Lower leg skin (tissue), 4 donors: ENCODE data around the gene ZSWIM4. TPM values are rescaled to one million over a fixed set of nuclear protein-coding genes. Genes with fewer than 3 reads are reported as not detected.

ENCODE experiments used
- DNase-seq, 2 donors: peaks; one replicate each; pipeline ENCODE4 v3.0.0-alpha.2; 2019; ENCODE audit warnings: low spot score in 2 of 2
- H3K4me3 ChIP-seq: fragments of 200-600 bp; sonication (generic); 2 replicates; pipeline ENCODE4 v1.5.1; 2017; ENCODE audit warnings: mild to moderate bottlenecking, low read depth; ENCODE audit not compliant: poor library complexity, severe bottlenecking
- CTCF ChIP-seq, 3 donors: fragments of 450-650 bp; IDR thresholded peaks; one replicate each; pipeline ENCODE4 v1.5.1; 2016; ENCODE audit warnings: antibody characterized with exemption in 3 of 3, mild to moderate bottlenecking in 3 of 3, moderate library complexity in 2 of 3
- POLR2A ChIP-seq, 2 donors: fragments of 450-650 bp; IDR thresholded peaks; one replicate each; pipeline ENCODE4 v1.6.1; 2016 to 2017; ENCODE audit warnings: antibody characterized with exemption in 2 of 2, mild to moderate bottlenecking in 1 of 2, moderate library complexity in 1 of 2
- WGBS, 2 donors: methylation state at CpG; one replicate each; pipeline ENCODE4 v1.1.5; 2018; 5-methylcytosine and 5-hydroxymethylcytosine counted together
- intact Hi-C: fragments of 100-400 bp; cut with DNase I; formaldehyde crosslinking; loops from one replicate; pipeline ENCODE4 v1.15.0; 2023; ENCODE audit warnings: low total_unique reads
- microRNA counts, 2 donors: library from miRNA; unstranded; fragments of <30 nt; microRNA quantifications; one replicate each; lab custom pipeline; 2016
- microRNA-seq, 2 donors: library from miRNA; unstranded; fragments of <30 nt; microRNA quantifications; one replicate each; pipeline ENCODE4, GENCODE V29; 2016; ENCODE audit warnings: borderline replicate concordance in 2 of 2, borderline number of aligned reads in 1 of 2
- total RNA-seq, 4 donors: library from RNA; depleted of rRNA; stranded (reverse); fragments of >200 nt; gene quantifications; one replicate each; pipeline ENCODE4 v1.1.0, GENCODE V29; 2016

Gene ZSWIM4
- total RNA-seq, 4 donors from 2014 or later = 22.3 to 29.9 (median 23.3) TPM

- 81 to 90% methylated on average over 10 to 26 of the region's 27 CpGs for WGBS, 2 donors
- TF ChIP-seq POLR2A (IDR thresholded peaks at IDR 0.05) = no peak
- TF ChIP-seq CTCF (IDR thresholded peaks at IDR 0.05) = no peak
- H3K4me3 ChIP-seq = no peak overlapping the region
- no peak for DNase-seq
- intact Hi-C loops = no loop called here
Observed at GRCh38 chr19:13877303-13877702, 82.1 kb downstream of the ZSWIM4 start.

- H3K4me3 ChIP-seq = no peak overlapping the region
- peak; percentile 97 to 100 for DNase-seq
- 7 to 14% methylated on average over 21 to 32 of the region's 34 CpGs for WGBS, 2 donors
- TF ChIP-seq CTCF (IDR thresholded peaks at IDR 0.05) (peak in 2 of 3 donors; percentile 28 to 98), POLR2A (IDR thresholded peaks at IDR 0.05) (no peak)
- intact Hi-C loops = no loop called here
Observed at GRCh38 chr19:13880059-13881043, 85.1 kb downstream of the ZSWIM4 start.

- TF ChIP-seq CTCF (IDR thresholded peaks at IDR 0.05) = no peak
- no peak for TF ChIP-seq POLR2A (IDR thresholded peaks at IDR 0.05)
- no peak overlapping the region for H3K4me3 ChIP-seq
- intact Hi-C loops = no loop called here
- DNase-seq = no peak
- 52 to 59% methylated on average over 12 of the region's 12 CpGs for WGBS, 2 donors
Observed at GRCh38 chr19:13881251-13881691, 86.0 kb downstream of the ZSWIM4 start.

MicroRNAs within 50 kb of the gene (microRNA counts, 767-probe panel; counts per million panel counts)
- microRNA hsa-miR-181c-5p (lab: Ali Mortazavi, UCI) = 0 to 358 counts per million in 2 donors
- microRNA hsa-miR-23a-3p (lab: Ali Mortazavi, UCI) = 18,140 to 21,234 counts per million in 2 donors
- microRNA hsa-miR-24-3p (lab: Ali Mortazavi, UCI) = 7,515 to 10,885 counts per million in 2 donors
- 0 to 358 counts per million in 2 donors for microRNA hsa-miR-27a-3p (lab: Ali Mortazavi, UCI)

Small RNA genes within 50 kb of the gene (microRNA-seq; reads per million reads assigned to microRNA genes)
- gene MIR181C (121 to 126 reads per million in 2 donors), gene MIR181D (83.2 to 109 reads per million in 2 donors)

Other genes with a start within 250 kb of the ZSWIM4 start
- gene MRI1, start 30.9 kb upstream of the ZSWIM4 start, total RNA-seq = 100 to 1,000 TPM in 2 of 4 donors, 10 to 100 TPM in 2; 72.8 to 133 (median 92.1) TPM
- gene C19orf53, start 21.0 kb upstream of the ZSWIM4 start, total RNA-seq = 100 to 1,000 TPM; 113 to 200 (median 145) TPM
- not detected for gene NANOS3, start 81.7 kb downstream of the ZSWIM4 start, total RNA-seq
- 10 to 100 TPM in 1 of 4 donors, 1 to 10 TPM in 3; 2.3 to 11.8 (median 5.7) TPM for gene BRME1, start 110.7 kb downstream of the ZSWIM4 start, total RNA-seq
- 100 to 1,000 TPM in 1 of 4 donors, 10 to 100 TPM in 3; 48.9 to 104 (median 54.8) TPM for gene CC2D1A, start 110.8 kb downstream of the ZSWIM4 start, total RNA-seq
- gene PODNL1, start 143.0 kb downstream of the ZSWIM4 start, total RNA-seq = 1 to 10 TPM; 5.2 to 8.2 (median 6.4) TPM
- 10 to 100 TPM; 31.8 to 51.7 (median 43.0) TPM for gene DCAF15, start 157.1 kb downstream of the ZSWIM4 start, total RNA-seq
- 1 to 10 TPM; 4.5 to 9.2 (median 6.1) TPM for gene RFX1, start 210.9 kb downstream of the ZSWIM4 start, total RNA-seq
- not detected for gene RLN3, start 232.7 kb downstream of the ZSWIM4 start, total RNA-seq
- 1 to 10 TPM in 3 of 4 donors, under 1 TPM in 1; 0.27 to 2.7 (median 2.0) TPM for gene IL27RA, start 236.3 kb downstream of the ZSWIM4 start, total RNA-seq